Loucy (cell line): Measurements from ENCODE around the gene ADAMTS12.

ENCODE experiments used
- H2AFZ ChIP-seq: fragments of 200-600 bp; sonication (generic); 2 replicates; pipeline ENCODE4 v1.6.0; 2016; ENCODE audit warnings: antibody characterized with exemption, mild to moderate bottlenecking, low read length, moderate library complexity
- H3F3A ChIP-seq: fragments of 200-600 bp; 2 replicates; pipeline ENCODE4 v1.6.0; 2016; ENCODE audit warnings: antibody characterized with exemption, low read depth, mild to moderate bottlenecking
- H3K27me3 ChIP-seq: fragments of 200-600 bp; sonication (generic); 2 replicates; pipeline ENCODE4 v1.6.1; 2014; ENCODE audit warnings: low read length, mild to moderate bottlenecking; ENCODE audit not compliant: insufficient read depth, poor library complexity, severe bottlenecking
- H3K36me3 ChIP-seq: fragments of 200-600 bp; sonication (generic); 2 replicates; pipeline ENCODE4 v1.6.1; 2016; ENCODE audit warnings: low read length; ENCODE audit not compliant: insufficient read depth
- H3K4me1 ChIP-seq: fragments of 200-600 bp; sonication (generic); 2 replicates; pipeline ENCODE4 v1.5.1; 2014; ENCODE audit warnings: low read length, mild to moderate bottlenecking; ENCODE audit not compliant: insufficient read depth, poor library complexity, severe bottlenecking
- H3K4me2 ChIP-seq: fragments of 200-600 bp; sonication (generic); 2 replicates; pipeline ENCODE4 v1.6.0; 2014; ENCODE audit warnings: antibody characterized with exemption, low read length, low read depth, mild to moderate bottlenecking; ENCODE audit not compliant: poor library complexity, severe bottlenecking
- H3K4me3 ChIP-seq: fragments of 200-600 bp; sonication (generic); 2 replicates; pipeline ENCODE4 v1.5.1; 2014; ENCODE audit warnings: low read length, mild to moderate bottlenecking, mixed read lengths; ENCODE audit not compliant: poor library complexity, severe bottlenecking
- H3K79me2 ChIP-seq: fragments of 200-600 bp; sonication (generic); 2 replicates; pipeline ENCODE4 v1.6.1; 2014; ENCODE audit warnings: low read length; ENCODE audit not compliant: insufficient read depth
- H3K9ac ChIP-seq: fragments of 200-600 bp; sonication (generic); 2 replicates; pipeline ENCODE4 v1.6.0; 2014; ENCODE audit warnings: mild to moderate bottlenecking, low read depth, low read length, moderate library complexity; ENCODE audit not compliant: poor library complexity, severe bottlenecking
- H3K9me2 ChIP-seq: fragments of 200-600 bp; sonication (generic); replicated peaks from 2 replicates; pipeline ENCODE4 v1.6.1; 2016; ENCODE audit warnings: low read depth, low read length, mixed read lengths
- H3K9me3 ChIP-seq: fragments of 200-600 bp; sonication (generic); 2 replicates; pipeline ENCODE4 v1.6.1; 2014; ENCODE audit warnings: mild to moderate bottlenecking, antibody characterized with exemption, low read length, low read depth; ENCODE audit not compliant: insufficient read depth
- H4K20me1 ChIP-seq: fragments of 200-600 bp; sonication (generic); 2 replicates; pipeline ENCODE4 v1.6.0; 2014; ENCODE audit warnings: antibody characterized with exemption, low read length, mild to moderate bottlenecking; ENCODE audit not compliant: insufficient read depth, poor library complexity, severe bottlenecking
- EZH2phosphoT487 ChIP-seq: fragments of 200-600 bp; IDR thresholded peaks from 2 replicates; pipeline ENCODE4 v1.6.1; 2018; ENCODE audit warnings: antibody characterized with exemption, mild to moderate bottlenecking, moderate library complexity, borderline replicate concordance
- TF ChIP-seq, protein P1 (sequence below): fragments of 200-600 bp; sonication (generic); conservative IDR thresholded peaks from 2 replicates; pipeline ENCODE4 v1.5.1; 2014; ENCODE audit warnings: mild to moderate bottlenecking, antibody characterized with exemption, low read length

Gene ADAMTS12

DNA sequence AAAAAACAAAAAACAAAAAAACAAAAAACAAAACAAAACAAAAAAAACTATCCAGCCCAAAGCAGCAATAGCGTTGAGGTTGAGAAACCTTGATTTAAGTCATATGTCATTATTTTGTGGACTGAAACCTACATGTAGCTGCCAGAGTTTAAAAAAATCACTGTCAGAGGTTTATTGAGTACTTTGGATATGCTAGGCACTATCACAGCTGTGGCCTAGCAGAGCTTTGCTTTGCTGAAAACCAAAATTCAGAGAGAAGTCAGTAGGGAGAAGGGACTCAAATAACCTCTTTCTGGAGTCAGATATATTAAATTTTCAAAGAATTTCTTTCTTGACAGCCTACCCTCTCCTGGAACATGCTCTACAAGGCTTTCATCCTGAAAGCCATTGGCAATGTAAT, 299.5 kb downstream of the ADAMTS12 start:
- Histone ChIP-seq H3K9me3 (no peaks in the 10 kb centered on the region), H2AFZ (no peak overlapping the region), H4K20me1 (no peaks in the 10 kb centered on the region), H3K79me2 (no peaks in the 10 kb centered on the region), H3K4me1 (no peaks in the 10 kb centered on the region), H3F3A (no peaks in the 10 kb centered on the region), H3K4me3 (no peak overlapping the region), H3K4me2 (no peak overlapping the region), H3K36me3 (no peaks in the 10 kb centered on the region), H3K27me3 (no peaks in the 10 kb centered on the region), H3K9me2 (no peaks in the 10 kb centered on the region), H3K9ac (no peak overlapping the region)
- TF ChIP-seq, protein P1, sequence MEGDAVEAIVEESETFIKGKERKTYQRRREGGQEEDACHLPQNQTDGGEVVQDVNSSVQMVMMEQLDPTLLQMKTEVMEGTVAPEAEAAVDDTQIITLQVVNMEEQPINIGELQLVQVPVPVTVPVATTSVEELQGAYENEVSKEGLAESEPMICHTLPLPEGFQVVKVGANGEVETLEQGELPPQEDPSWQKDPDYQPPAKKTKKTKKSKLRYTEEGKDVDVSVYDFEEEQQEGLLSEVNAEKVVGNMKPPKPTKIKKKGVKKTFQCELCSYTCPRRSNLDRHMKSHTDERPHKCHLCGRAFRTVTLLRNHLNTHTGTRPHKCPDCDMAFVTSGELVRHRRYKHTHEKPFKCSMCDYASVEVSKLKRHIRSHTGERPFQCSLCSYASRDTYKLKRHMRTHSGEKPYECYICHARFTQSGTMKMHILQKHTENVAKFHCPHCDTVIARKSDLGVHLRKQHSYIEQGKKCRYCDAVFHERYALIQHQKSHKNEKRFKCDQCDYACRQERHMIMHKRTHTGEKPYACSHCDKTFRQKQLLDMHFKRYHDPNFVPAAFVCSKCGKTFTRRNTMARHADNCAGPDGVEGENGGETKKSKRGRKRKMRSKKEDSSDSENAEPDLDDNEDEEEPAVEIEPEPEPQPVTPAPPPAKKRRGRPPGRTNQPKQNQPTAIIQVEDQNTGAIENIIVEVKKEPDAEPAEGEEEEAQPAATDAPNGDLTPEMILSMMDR: no peak

DNA sequence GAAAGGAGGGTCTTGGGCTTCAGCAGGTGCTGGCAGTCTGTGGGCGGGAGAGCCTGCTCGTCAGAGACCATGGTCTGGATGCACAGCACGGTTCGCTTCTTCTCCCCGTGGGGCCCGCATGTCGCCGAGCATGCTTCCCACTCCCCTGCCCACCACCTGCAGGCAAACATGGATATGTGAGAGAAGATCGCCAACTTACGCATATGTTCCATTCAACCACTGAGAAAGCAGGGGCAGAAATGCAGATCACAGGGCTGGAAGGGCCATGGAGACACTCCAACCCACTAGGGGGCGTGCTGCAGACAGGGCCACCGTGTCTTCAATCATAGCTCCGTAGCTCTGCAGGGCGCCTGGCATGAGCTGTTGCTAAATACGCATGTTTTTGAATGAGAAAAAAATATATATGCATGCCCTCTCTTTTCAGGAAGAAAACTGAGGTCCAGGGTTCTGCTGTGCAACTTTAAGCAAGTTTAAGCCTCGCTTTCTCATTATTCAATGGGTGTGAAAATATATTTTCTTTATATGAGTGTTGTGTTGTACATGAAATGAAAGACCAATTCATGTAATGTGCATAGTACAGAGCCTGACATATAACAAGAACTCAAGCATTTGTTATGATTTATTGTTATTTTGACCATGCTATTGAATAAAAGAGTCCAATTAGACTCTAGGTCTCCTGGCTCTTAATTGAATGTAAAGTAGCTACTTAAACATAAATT, 303.0 kb downstream of the ADAMTS12 start:
- no peaks in the 10 kb centered on the region for H3F3A ChIP-seq
- H3K4me2 ChIP-seq: no peak overlapping the region
- no peaks in the 10 kb centered on the region for H3K9me3 ChIP-seq
- H3K4me1 ChIP-seq: no peaks in the 10 kb centered on the region
- no peaks in the 10 kb centered on the region for H3K36me3 ChIP-seq
- no peaks in the 10 kb centered on the region for H3K27me3 ChIP-seq
- H3K9ac ChIP-seq: no peak overlapping the region
- TF ChIP-seq, protein P1: peak; percentile 90
- TF ChIP-seq EZH2phosphoT487: no peak
- H3K9me2 ChIP-seq: no peaks in the 10 kb centered on the region
- H2AFZ ChIP-seq: no peak overlapping the region
- H4K20me1 ChIP-seq: no peaks in the 10 kb centered on the region
- H3K79me2 ChIP-seq: no peaks in the 10 kb centered on the region
- no peak overlapping the region for H3K4me3 ChIP-seq

DNA sequence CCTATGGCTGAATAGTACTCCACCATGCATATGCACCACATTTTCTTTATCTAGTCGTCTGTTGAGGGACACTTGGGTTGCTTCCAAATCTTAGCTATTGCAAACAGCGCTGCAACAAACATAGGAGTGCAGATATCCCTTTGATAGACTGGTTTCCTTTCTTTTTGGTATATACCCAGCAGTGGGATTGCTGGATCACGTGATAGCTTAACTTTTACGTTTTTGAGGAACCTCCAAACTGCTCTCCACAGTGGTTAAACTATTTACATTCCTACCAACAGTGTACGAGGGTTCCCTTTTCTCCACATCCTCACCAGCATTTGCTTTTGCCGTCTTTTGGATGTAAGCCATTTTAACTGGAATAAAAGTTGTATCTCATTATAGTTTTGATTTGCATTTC, 308.5 kb downstream of the ADAMTS12 start:
- Histone ChIP-seq H3K36me3 (no peaks in the 10 kb centered on the region), H3K79me2 (no peaks in the 10 kb centered on the region), H3F3A (no peaks in the 10 kb centered on the region), H2AFZ (no peak overlapping the region), H3K9me3 (no peaks in the 10 kb centered on the region), H3K9ac (no peak overlapping the region), H3K4me2 (no peak overlapping the region), H3K27me3 (no peaks in the 10 kb centered on the region), H3K4me3 (no peak overlapping the region), H3K4me1 (no peaks in the 10 kb centered on the region), H4K20me1 (no peaks in the 10 kb centered on the region), H3K9me2 (no peaks in the 10 kb centered on the region)
- no peak for TF ChIP-seq EZH2phosphoT487
- TF ChIP-seq, protein P1: no peak
